HG02973 (cell line): Measurements from ENCODE around the gene RBX1.
"Not testable (repeated sequence)": the region's sequence is repeated elsewhere in the genome, so short reads cannot be mapped to it uniquely, and the experiment has no call there.

Source experiments
- ATAC-seq: cut with Tn5 transposase; IDR thresholded peaks from one replicate; pipeline ENCODE4 v1.9.1; 2021; ENCODE audit warnings: moderate library complexity; ENCODE audit not compliant: unreplicated experiment

RBX1 gene

DNA sequence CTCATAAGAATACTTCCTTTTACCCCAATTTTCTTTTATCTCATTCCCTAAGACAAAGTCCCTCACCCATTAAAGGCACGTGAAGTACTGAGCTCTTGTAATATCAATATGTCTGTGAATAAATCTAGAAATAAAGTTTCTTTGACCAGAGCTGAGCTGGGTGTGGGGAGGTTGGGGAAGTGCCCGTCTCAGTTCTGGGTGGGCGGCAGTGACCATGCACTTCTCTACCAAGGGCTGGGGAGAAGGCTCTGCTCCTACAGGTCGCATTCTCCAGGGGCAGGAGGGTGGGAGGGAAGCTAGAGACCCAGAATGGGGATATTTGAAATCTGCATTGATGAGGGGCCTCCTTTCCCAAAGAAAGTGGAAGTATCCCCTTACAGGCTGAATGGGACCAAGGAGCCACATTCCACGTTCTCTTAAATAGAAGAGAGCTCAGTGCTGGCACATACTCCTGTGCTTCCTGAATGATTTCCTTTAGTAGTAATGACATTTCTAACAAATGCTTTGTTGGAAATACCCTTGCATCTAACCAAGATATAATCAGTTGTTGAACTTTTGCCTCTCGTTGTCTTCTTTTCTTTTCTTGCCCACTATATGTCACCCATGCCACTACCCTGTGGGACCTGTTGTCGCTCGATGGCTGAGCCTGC is 16.1 kb downstream of the RBX1 start:
- ATAC-seq, result no peak

GRCh38 chr22:40972587-40972986 is 21.4 kb downstream of the RBX1 start:
- ATAC-seq, result no peak

DNA sequence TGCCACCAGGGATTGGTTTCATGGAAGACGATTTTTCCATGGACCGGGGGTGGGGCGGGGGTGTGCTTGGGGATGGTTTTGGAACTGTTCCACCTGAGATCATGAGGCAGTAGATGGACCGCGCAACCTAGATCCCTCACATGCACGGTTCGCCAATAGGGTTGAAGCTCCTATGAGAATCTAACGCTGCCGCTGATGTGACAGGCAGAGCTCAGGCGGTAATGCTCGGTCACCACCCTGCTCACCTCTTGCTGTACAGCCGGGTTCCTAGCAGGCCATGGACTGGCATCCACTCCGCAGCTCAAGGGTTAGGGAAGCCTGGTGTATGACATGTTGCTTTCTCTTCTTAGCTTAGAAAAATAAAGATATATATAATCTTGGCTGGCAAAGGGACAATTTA is 22.0 kb downstream of the RBX1 start:
- no peak for ATAC-seq

DNA sequence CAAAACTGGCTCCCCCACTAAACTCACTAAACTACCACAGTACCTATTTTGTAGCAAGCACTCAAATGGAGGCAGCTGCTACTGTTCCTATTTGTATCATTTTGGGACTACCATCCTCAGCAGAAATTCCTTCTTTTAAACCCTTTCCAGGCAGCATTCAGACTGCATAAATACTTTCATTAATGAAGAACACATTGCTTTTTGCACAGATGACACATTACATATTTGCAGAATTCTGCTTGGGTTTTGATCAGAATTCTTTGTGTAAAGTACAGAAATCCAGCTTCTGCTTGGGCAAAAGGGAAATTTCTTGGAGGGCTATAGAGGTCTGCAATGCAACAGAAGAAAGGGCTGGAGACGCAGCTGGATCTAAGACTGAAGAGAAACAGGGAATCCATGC is 24.2 kb downstream of the RBX1 start:
- ATAC-seq, result no peak

DNA sequence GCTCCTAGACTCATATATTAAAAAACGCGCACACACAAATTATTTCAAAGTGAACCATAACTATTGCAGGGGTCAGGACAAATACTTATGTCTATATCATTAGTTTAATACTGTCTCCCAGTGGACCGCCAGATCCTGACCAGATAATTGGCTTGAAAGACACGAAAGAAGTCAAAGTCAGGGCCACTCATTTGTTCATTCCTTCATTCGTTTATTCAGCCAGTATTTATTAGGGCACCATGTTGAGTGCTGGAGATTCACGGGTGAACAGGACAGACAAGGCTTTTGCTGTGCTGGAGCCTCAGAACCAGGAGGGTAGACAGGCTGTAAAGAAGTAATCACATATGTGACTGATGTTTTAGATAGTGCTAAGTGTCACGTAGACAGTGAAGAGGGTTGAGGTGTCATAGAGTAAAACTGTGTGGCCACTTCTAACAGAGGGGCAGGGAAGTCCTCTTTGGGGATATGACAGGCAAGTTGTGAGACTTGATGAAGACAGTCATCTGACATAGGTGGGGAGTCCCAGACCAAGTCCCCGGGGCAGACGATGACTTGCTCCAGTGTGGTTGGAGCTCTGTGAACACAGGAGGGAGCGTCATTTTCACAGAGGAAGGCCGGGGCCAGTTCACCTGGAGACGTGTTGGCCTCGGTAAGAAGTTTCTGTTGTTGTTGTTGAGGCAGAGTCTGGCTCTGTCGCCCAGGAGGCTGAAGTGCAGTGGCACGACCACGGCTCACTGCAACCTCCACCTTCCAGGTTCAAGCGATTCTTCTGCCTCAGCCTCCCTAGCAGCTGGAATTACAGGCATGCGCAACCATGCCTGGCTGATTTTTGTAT is 25.9 kb downstream of the RBX1 start:
- no peak for ATAC-seq

DNA sequence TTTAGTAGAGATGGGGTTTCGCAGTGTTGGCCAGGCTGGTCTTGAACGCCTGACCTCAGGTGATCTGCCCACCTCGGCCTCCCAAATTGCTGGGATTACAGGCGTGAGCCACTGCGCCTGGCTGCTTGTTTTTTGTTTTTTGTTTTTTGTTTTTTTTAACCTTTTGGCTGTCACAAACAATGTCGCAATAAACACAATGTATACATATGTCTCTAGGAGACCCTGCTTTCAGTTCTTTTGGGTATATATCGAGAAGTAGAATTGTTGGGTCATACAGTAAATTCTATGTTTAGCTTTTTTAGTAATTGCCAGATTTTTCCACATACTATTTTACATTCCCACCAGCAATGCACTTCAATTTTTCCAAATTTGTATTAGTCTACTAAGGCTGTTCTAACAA is 28.0 kb downstream of the RBX1 start:
- no peak for ATAC-seq

- no peak for ATAC-seq
Observed at GRCh38 chr22:40979871-40980270, 28.7 kb downstream of the RBX1 start.

DNA sequence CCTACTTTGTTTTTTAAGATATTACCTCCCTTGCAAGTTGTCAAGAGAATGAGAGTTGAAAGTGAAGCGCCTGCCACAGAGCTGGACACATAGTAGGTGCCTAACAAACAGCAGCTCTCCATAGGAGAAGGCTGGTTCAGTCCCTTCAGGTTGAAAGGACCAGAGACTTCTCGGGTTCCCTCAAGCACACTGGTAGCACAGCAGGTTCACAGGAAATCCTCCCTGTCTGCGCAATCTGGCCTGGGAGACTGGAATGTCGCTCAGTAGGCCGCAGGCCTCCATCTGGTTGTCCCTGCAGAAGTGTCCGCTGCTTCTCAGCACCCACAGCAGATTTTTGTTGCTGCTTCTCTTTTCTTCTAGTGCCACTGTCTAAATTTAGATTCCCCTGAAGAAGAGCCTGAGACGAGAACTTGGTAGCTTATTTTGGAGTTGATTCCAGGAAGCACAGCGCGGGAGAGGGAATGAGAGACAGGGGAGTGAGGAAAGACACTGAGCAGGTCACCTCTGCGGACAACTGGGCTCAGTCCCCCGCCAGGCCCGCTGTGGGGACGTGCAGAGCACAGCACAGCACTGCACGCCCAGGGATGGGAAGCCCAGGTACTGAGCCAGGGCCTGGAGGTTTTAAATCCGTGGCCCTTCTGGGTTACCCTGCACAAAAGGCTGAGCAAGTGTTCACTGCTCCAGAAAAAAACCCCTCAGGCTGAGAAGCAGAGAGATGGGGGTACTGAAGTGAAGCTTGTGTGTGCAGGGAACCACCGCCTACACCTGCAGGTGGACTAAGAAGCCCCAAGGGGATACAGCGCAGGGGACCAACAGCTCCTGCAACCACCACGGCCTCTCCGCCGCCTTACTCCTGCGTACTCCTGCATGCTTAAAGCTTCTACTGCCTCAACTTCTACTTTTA is 31.6 kb downstream of the RBX1 start:
- ATAC-seq, result no peak

- ATAC-seq, result no peak
Observed at GRCh38 chr22:40991298-40991697, 40.1 kb downstream of the RBX1 start.

GRCh38 chr22:40995821-40996220 is 44.6 kb downstream of the RBX1 start:
- ATAC-seq, result no peak

DNA sequence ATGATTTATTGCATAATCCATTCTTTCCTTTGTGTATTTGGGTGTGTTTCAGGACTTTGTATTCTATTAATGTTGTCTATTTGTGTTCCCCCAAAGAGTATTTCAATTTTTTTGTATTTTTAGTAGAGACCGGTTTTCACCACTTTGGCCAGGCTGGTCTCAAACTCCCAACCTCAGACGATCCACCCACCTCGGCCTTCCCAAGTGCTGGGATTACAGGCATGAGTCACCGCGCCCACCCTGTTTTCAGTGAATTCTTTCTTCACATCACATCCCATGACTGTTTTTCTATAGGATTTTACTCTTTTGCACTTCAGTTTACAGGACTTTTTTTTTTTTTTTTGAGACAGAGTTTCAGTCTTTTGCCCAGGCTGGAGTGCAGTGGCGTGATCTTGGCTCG is 46.3 kb downstream of the RBX1 start:
- ATAC-seq, result no peak

DNA sequence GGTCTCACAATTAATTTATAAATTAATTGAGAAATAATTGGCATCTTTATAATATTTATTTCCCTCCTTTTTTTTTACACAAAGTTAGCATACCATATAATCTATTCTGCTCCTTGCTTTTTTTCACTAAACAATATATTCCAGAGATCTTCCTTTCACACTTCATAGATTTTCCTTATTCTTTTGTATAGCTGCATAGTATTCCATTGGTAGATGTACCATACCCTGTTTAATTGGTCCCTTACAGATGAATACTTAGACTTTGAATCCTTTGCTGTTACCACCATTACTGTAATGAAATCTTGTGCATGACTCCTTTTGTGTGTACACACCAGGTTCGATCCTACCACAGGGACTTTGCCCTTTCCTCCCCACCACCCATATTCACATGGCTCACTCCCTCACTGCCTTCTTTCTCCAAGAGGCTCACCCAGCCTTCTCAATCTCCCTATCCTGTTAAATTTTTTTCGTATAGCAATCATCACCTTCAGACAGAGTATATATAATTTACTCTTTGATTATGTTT is 48.9 kb downstream of the RBX1 start:
- ATAC-seq, result no peak

GRCh38 chr22:41000941-41001721 is 50.0 kb downstream of the RBX1 start:
- ATAC-seq, result no peak

- ATAC-seq, result no peak
Observed at GRCh38 chr22:41001722-41002122, 50.5 kb downstream of the RBX1 start.

DNA sequence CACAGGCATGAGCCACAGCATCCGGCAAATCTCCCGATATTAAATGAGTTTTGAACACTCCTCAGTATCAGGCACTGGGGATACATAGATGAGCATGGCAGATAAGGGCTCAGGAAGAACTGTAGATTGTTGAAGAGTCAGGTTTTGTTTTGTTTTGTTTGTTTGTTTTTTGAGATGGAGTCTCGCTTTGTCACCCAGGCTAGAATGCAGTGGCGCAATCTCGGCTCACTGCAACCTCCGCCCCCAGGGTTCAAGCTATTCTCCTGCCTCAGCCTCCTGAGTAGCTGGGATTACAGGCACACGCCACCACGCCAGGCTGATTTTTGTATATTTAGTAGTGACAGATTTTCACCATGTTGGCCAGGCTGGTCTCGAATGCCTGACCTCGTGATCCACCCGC is 51.2 kb downstream of the RBX1 start:
- not testable (repeated sequence) for ATAC-seq

- no peak for ATAC-seq
Observed at GRCh38 chr22:41003066-41003465, 51.9 kb downstream of the RBX1 start.

GRCh38 chr22:41003976-41004375 is 52.8 kb downstream of the RBX1 start:
- ATAC-seq, result no peak

GRCh38 chr22:41009222-41009948 is 58.2 kb downstream of the RBX1 start:
- ATAC-seq, result no peak

DNA sequence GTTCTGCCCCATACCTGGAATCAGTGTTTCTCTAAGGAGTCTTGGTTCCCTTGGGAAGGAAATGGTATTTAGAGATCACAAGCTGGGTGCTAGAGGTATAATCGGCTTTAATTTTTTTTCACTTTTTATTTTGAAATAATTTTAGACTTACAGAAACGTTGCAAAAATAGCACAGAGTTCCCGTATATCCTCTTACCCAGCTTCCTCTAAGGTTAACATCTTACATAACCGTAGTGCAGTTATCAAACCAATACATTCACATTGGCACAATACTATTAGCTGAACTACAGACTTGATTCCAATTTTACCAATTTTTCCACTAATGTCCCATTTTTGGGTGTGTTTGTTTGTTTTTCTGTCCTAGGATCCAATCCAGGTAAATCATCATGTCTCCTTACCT is 63.8 kb downstream of the RBX1 start:
- no peak for ATAC-seq

DNA sequence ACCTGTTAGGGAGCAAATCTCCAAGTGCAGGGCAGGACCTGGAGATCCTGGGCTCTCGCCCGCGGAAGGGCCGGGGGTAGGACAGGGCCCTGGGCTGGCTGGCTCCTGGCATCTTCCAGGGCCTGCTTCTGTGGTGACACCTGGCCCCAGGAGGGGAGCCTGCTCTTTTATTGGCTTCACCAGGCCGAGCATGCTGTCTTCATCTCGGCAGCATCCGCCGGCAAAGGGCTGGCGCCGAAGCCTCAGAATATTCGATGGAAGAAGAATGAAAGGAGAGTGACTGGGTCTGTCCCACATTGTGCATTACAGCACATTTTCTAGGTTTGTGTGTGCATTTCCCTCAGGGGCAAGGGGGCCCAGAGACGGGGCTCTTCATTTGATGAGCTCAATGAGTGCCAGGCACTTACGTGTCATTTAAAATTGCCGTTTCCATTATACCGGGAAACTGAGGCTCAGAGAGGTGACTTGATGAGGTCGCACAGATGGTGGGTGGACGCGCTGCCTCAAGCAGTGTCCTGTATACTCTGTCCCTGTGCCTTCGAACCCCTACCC is 70.0 kb downstream of the RBX1 start:
- ATAC-seq, result no peak
